ENCODE data around the gene RUFY1.
"Not testable (repeated sequence)": the region's sequence is repeated elsewhere in the genome, so short reads cannot be mapped to it uniquely, and the experiment has no call there.

RUFY1 gene

DNA sequence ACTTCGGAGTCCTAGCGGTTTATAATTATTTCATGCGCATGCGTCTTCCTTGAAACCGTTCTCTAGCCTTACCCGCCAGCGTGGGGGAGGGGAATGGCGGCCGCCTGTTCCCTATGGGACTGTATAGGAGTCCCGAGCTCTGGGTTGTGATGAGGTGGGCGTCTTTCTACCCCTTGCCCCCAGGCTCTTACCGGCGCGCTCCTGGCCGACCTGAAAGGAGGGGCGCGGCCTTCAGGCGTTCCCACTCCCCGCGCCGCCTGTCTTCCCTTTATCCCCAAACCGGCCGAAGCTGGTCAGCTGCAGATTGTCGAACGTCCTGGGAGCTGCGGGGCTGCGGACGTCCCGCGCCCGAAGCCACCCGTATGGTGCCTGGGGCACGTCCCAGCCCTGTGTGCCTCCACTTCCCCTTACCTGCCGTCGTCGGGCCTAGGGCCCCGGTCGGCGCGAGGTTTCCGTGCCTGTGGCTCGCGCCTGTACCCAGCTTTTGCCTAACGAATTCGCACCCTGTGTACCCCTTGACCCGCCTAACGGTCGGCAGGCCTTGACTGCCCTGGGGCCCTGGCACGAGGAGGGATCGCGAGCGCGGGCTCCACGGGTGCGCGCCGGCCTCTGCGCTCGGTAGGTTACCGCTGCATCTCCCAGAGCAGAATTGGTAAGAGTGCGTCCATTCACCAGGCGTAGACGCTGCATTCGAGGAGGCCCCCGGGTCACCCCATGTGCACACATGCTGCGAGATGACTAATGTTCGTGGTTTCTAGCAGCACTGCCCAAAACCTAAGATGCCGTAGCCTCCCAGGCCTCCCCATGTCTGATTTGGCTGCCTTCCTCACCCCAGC is 73.8 kb downstream of the RUFY1 start:
- no peak for DNase-seq

GRCh38 chr5:179624841-179625271 is 74.5 kb downstream of the RUFY1 start:
- DNase-seq = peak in 1 of 2 experiments; percentile 18

- DNase-seq = not testable (repeated sequence)
Measured at GRCh38 chr5:179633501-179634369, 83.4 kb downstream of the RUFY1 start.

- DNase-seq = not testable (repeated sequence)
Measured at GRCh38 chr5:179634370-179635172, 84.2 kb downstream of the RUFY1 start.

DNA sequence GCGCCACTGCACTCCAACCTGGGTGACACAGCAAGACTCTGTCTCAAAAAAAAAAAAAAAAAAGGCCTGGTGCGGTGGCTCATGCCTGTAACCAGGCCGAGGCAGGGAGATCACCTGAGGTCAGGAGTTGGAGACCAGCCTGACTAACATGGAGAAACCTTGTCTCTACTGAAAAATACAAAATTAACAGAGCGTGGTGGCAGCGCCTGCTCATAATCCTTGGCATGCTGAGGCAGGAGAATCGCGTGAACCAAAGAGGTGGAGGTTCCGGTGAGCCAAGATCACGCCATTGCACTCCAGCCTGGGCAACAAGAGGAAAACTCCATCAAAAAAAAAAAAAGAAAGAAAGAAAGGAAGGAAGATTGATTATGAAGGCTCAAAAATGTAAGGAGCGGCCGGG is 88.9 kb downstream of the RUFY1 start:
- not testable (repeated sequence) for DNase-seq

GRCh38 chr5:179641745-179642144 is 91.4 kb downstream of the RUFY1 start:
- not testable (repeated sequence) for DNase-seq

GRCh38 chr5:179642626-179643025 is 92.3 kb downstream of the RUFY1 start:
- not testable (repeated sequence) for DNase-seq

DNA sequence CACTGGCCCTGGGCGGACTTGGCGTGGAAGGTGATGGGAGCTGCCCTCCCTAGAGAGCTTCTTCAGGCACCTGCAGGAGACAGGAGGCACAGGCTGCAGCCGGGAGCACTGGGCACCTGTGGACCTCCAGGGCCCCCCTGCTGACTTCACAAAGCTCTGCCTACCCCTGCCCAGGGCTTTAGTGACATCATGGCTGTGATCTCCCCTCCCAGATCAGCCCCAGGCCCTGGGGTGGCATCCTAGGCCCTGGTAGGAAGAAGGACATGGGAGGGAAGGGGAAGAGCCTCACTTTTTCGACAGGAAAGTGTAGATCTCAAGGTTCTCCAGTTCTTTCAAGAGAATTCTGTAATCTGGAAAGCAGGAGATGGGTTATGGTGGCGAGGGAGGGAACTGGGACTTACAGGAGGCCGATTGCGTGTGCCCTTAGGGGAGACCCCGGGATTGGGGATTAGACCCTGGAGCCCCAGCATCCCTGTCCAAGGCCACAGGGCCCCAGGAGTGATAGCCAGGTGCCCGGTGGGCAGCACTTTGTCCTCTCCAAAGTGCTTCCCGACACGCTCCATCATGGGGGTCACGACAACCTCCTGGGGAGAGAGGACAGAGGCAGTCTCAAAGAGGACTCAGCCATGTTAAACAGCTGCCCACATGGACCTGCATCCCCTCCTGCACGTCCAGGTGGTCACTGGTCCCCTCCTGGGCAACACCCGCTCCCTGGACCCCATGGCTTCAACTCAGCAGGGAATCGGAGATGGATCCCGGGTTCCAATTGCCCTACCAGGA is 93.0 kb downstream of the RUFY1 start:
- not testable (repeated sequence) for DNase-seq

- DNase-seq = not testable (repeated sequence)
Measured at GRCh38 chr5:179644766-179645165, 94.4 kb downstream of the RUFY1 start.

GRCh38 chr5:179648410-179648809 is 98.1 kb downstream of the RUFY1 start:
- DNase-seq = no peak

DNA sequence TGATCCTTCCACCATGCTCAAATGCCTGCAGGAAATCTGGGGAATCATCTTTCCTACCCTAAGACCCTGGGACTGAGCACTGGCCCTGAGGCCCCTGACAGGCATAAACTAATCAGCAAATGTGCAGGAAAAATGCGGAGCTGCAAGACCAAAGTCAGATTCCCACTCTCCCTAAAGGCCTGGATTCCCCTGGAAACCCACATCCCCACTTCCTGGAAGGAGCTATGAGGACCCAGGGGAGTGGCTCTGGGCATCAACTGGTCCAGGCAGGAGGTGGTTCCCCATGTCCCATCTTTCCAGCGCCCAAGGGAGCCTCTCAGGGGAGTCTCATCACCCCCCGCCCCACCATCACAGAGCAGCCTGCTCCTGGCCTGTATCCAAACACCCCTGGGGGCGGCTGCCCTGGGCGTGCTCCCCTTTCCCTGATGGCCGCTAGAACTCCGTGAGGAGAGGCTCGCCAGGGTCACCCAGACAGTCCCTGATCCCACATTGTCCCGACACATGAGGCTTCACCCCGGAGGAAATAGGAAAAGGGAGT is 98.9 kb downstream of the RUFY1 start:
- DNase-seq = not testable (repeated sequence)

GRCh38 chr5:179650245-179650644 is 99.9 kb downstream of the RUFY1 start:
- DNase-seq = not testable (repeated sequence)

GRCh38 chr5:179653135-179653534 is 102.8 kb downstream of the RUFY1 start:
- DNase-seq = not testable (repeated sequence)

DNA sequence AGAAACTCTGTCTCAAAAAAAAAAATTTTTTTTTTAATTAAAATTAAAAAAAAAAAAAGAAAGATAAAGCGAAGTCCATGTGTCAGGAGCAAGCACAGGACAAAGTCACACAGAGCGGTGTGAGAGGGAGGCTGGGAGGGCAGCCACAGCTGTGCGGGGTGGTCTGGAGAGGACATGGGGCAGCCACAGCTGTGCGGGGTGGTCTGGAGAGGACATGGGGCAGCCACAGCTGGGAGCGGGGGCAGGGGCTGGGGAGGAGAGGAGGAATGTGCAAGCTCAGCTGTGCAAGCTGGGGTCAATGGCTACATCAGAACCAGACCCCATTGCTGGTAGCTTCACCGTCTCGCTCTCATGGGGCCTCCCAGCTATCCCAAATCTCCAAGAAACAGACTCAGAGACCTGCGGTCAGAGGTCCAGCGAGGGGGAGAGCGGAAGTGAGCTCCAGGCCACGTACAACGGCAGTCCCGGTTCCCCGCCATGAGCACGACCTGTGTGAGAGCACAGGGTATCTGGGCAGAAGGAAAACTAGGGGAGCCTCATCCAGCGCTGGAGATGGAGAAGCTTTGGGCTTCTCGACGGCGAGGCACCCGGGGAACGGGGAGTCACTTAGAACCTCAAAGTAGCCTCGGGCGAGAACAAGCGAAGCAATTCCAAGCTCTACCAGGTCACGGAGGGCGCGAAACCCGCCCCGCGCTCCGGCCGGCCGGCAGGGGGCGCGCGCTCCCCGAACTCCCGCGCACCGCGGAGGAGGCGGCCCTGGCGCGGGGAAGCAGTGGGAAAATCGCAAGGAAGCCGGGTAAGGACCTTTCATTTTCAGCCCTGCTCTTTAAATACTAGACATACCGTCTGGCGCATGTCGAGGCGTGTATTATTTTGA is 107.2 kb downstream of the RUFY1 start:
- not testable (repeated sequence) for DNase-seq

GRCh38 chr5:179658179-179658856 is 108.0 kb downstream of the RUFY1 start:
- peak in 1 of 2 experiments; percentile 21 for DNase-seq
